Fibroblast of villous mesenchyme (primary cell): ENCODE results near the gene TNC. TPM values are rescaled to one million over a fixed set of nuclear protein-coding genes. Genes with fewer than 3 reads are reported as not detected.

Experiments used
- DNase-seq: peaks from one replicate; pipeline ENCODE4 v3.0.0-alpha.2; 2010; ENCODE audit warnings: low read depth
- H3K4me3 ChIP-seq: 2 replicates; pipeline ENCODE4 v1.5.1; 2011; ENCODE audit warnings: low read depth, mild to moderate bottlenecking, low read length
- CTCF ChIP-seq: IDR thresholded peaks from 2 replicates; pipeline ENCODE4 v1.5.1; 2012; ENCODE audit warnings: low read depth, mild to moderate bottlenecking, low read length; ENCODE audit not compliant: insufficient read depth
- total RNA-seq: library from RNA; depleted of rRNA; stranded (reverse); fragments of >200 nt; gene quantifications from 2 replicates; pipeline ENCODE4 v1.2.3, GENCODE V29; 2012

The TNC gene
- total RNA-seq, 1 donor: 371 TPM

GRCh38 chr9:115046199-115046598 is 71.8 kb downstream of the TNC start:
- no peak overlapping the region for H3K4me3 ChIP-seq
- no peak for DNase-seq
- TF ChIP-seq CTCF: no peak

- no peak for TF ChIP-seq CTCF
- H3K4me3 ChIP-seq: no peak overlapping the region
- no peak for DNase-seq
Measured at GRCh38 chr9:115043632-115044031, 74.3 kb downstream of the TNC start.

GRCh38 chr9:115042781-115043509 is 75.0 kb downstream of the TNC start:
- peak; percentile 10 for DNase-seq
- no peak overlapping the region for H3K4me3 ChIP-seq

GRCh38 chr9:115039516-115040120 is 78.3 kb downstream of the TNC start:
- no peak for DNase-seq
- H3K4me3 ChIP-seq: no peak overlapping the region
- TF ChIP-seq CTCF: no peak

More at GRCh38 chr9:115042781-115043509, 75.0 kb downstream of the TNC start:
- TF ChIP-seq CTCF: no peak

- TF ChIP-seq CTCF: no peak
- H3K4me3 ChIP-seq: no peak overlapping the region
- DNase-seq: no peak
Measured at GRCh38 chr9:115038178-115038577, 79.8 kb downstream of the TNC start.

- H3K4me3 ChIP-seq: no peak overlapping the region
- no peak for DNase-seq
- TF ChIP-seq CTCF: no peak
Measured at GRCh38 chr9:115036691-115037090, 81.3 kb downstream of the TNC start.
